ENCODE data around the gene STAM. TPM values are rescaled to one million over a fixed set of nuclear protein-coding genes. Genes with fewer than 3 reads are reported as not detected.
"Not testable (repeated sequence)": the region's sequence is repeated elsewhere in the genome, so short reads cannot be mapped to it uniquely, and the experiment has no call there.

Gene STAM
- total RNA-seq, 1 donor from 2014 or later, result 27.8 TPM

- Mint-ChIP-seq H3K4me1 (ENCODE audit: low read depth) (no peaks in the 10 kb centered on the region), H3K27me3 (no peaks in the 10 kb centered on the region), H3K36me3 (ENCODE audit: insufficient read depth) (peaks cover 31% of the 10 kb centered on the region), H3K4me3 (ENCODE audit: low read depth) (no peak overlapping the region), H3K9me3 (ENCODE audit: low read depth) (no peaks in the 10 kb centered on the region), H3K27ac (no peak overlapping the region)
- no peak for DNase-seq (ENCODE audit: low spot score, unreplicated experiment)
- no peak for TF ChIP-seq CTCF (IDR thresholded peaks at IDR 0.05; ENCODE audit: unreplicated experiment)
These were observed 68.1 kb downstream of the STAM start for GRCh38 chr10:17712053-17712452.

GRCh38 chr10:17712717-17713471, 68.9 kb downstream of the STAM start:
- H3K36me3 Mint-ChIP-seq (ENCODE audit: insufficient read depth), result peaks cover 34% of the 10 kb centered on the region
- no peak overlapping the region for H3K27ac Mint-ChIP-seq
- H3K4me1 Mint-ChIP-seq (ENCODE audit: low read depth), result no peaks in the 10 kb centered on the region
- no peak overlapping the region for H3K4me3 Mint-ChIP-seq (ENCODE audit: low read depth)
- H3K9me3 Mint-ChIP-seq (ENCODE audit: low read depth), result peaks cover 5% of the 10 kb centered on the region
- no peak for DNase-seq (ENCODE audit: low spot score, unreplicated experiment)
- H3K27me3 Mint-ChIP-seq, result no peaks in the 10 kb centered on the region
- no peak for TF ChIP-seq CTCF (IDR thresholded peaks at IDR 0.05; ENCODE audit: unreplicated experiment)

- no peak for TF ChIP-seq CTCF (IDR thresholded peaks at IDR 0.05; ENCODE audit: unreplicated experiment)
- no peaks in the 10 kb centered on the region for H3K4me1 Mint-ChIP-seq (ENCODE audit: low read depth)
- H3K36me3 Mint-ChIP-seq (ENCODE audit: insufficient read depth), result peaks cover 38% of the 10 kb centered on the region
- H3K27ac Mint-ChIP-seq, result no peak overlapping the region
- no peaks in the 10 kb centered on the region for H3K27me3 Mint-ChIP-seq
- DNase-seq (ENCODE audit: low spot score, unreplicated experiment), result no peak
- no peak overlapping the region for H3K4me3 Mint-ChIP-seq (ENCODE audit: low read depth)
- peaks cover 5% of the 10 kb centered on the region for H3K9me3 Mint-ChIP-seq (ENCODE audit: low read depth)
These were observed 69.8 kb downstream of the STAM start for GRCh38 chr10:17713758-17714157.

DNA sequence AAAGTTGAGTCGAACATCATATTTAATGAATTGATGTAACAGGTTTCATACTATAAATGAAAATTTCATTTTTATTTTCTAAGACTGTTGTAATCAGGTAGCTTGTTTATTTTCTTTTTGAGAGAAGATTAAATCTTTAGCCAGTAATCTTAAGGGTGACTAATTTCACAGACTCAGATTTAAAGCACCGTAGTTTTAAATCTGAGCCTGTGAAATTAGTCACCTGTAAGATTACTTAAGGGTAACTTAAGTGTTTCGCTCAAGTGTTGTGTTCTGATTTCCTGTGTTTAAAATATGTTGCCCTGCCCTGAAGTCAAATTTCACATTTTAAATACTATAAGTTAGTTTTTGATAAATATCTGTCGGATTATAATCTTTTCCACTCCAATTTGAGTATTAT, 72.2 kb downstream of the STAM start:
- Mint-ChIP-seq H3K4me1 (ENCODE audit: low read depth) (no peaks in the 10 kb centered on the region), H3K9me3 (ENCODE audit: low read depth) (peaks cover 11% of the 10 kb centered on the region), H3K27me3 (no peaks in the 10 kb centered on the region), H3K4me3 (ENCODE audit: low read depth) (no peak overlapping the region), H3K27ac (no peak overlapping the region), H3K36me3 (ENCODE audit: insufficient read depth) (peaks cover 43% of the 10 kb centered on the region)
- DNase-seq (ENCODE audit: low spot score, unreplicated experiment), result no peak
- no peak for TF ChIP-seq CTCF (IDR thresholded peaks at IDR 0.05; ENCODE audit: unreplicated experiment)

- H3K27ac Mint-ChIP-seq; DNase-seq (ENCODE audit: low spot score, unreplicated experiment); H3K4me1 Mint-ChIP-seq (ENCODE audit: low read depth); H3K4me3 Mint-ChIP-seq (ENCODE audit: low read depth); H3K27me3 Mint-ChIP-seq: not testable (repeated sequence)
- Mint-ChIP-seq H3K9me3 (ENCODE audit: low read depth) (peaks cover 13% of the 10 kb centered on the region), H3K36me3 (ENCODE audit: insufficient read depth) (peaks cover 33% of the 10 kb centered on the region)
These were observed 78.5 kb downstream of the STAM start for GRCh38 chr10:17722317-17723014.
